ENCODE measurements around the gene WFDC9.

The WFDC9 gene

GRCh38 chr20:45636513-45636912, 5.4 kb upstream of the WFDC9 start:
- no CpG with 5 or more reads among the region's 1 CpG for WGBS (ENCODE audit: extremely low coverage, insufficient coverage, low lambda C conversion rate)
- Histone ChIP-seq H3K36me3 (ENCODE audit: control insufficient read depth, insufficient read depth, low read length) (no peaks in the 10 kb centered on the region), H3K9ac (ENCODE audit: low read length) (no peak overlapping the region), H2BK5ac (ENCODE audit: low read length) (no peak overlapping the region), H2BK120ac (ENCODE audit: low read depth, low read length) (no peak overlapping the region), H3K4me3 (ENCODE audit: low read length) (no peak overlapping the region), H4K8ac (ENCODE audit: low read depth, low read length) (no peak overlapping the region), H2AK5ac (ENCODE audit: low read length) (no peak overlapping the region), H3K4me2 (ENCODE audit: low read length) (no peak overlapping the region), H3K4ac (ENCODE audit: low read depth, low read length) (no peak overlapping the region), H3K27ac (ENCODE audit: low read depth, low read length) (no peak overlapping the region), H3K79me2 (ENCODE audit: control insufficient read depth, insufficient read depth, low read length) (no peaks in the 10 kb centered on the region), H3K79me1 (ENCODE audit: low read length) (no peaks in the 10 kb centered on the region), H3K23ac (ENCODE audit: low read length) (no peak overlapping the region), H2BK15ac (replicated peaks; ENCODE audit: low read depth) (no peak overlapping the region), H4K5ac (ENCODE audit: low read length) (no peak overlapping the region), H3K18ac (ENCODE audit: low read length) (no peak overlapping the region), H3K56ac (ENCODE audit: low read length) (no peak overlapping the region), H3K27me3 (ENCODE audit: insufficient read depth, low read length, poor library complexity) (no peaks in the 10 kb centered on the region), H3K4me1 (ENCODE audit: control insufficient read depth, low read depth, low read length) (no peaks in the 10 kb centered on the region)
- DNase-seq = no peak

GRCh38 chr20:45630371-45630770, 713 bp downstream of the WFDC9 start:
- no peak overlapping the region for H4K8ac ChIP-seq (ENCODE audit: low read depth, low read length)
- H3K56ac ChIP-seq (ENCODE audit: low read length) = peak overlapping the region; percentile 30
- H2BK120ac ChIP-seq (ENCODE audit: low read depth, low read length) = no peak overlapping the region
- H2AK5ac ChIP-seq (ENCODE audit: low read length) = peak overlapping the region; percentile 0
- H3K23ac ChIP-seq (ENCODE audit: low read length) = no peak overlapping the region
- peaks cover 2% of the 10 kb centered on the region for H3K4me1 ChIP-seq (ENCODE audit: control insufficient read depth, low read depth, low read length)
- no peak overlapping the region for H3K18ac ChIP-seq (ENCODE audit: low read length)
- no peaks in the 10 kb centered on the region for H3K36me3 ChIP-seq (ENCODE audit: control insufficient read depth, insufficient read depth, low read length)
- no peak overlapping the region for H3K4me3 ChIP-seq (ENCODE audit: low read length)
- no peaks in the 10 kb centered on the region for H3K79me2 ChIP-seq (ENCODE audit: control insufficient read depth, insufficient read depth, low read length)
- H3K27me3 ChIP-seq (ENCODE audit: insufficient read depth, low read length, poor library complexity) = no peaks in the 10 kb centered on the region
- no peak overlapping the region for H3K4me2 ChIP-seq (ENCODE audit: low read length)
- no peak overlapping the region for H2BK15ac ChIP-seq (replicated peaks; ENCODE audit: low read depth)
- H4K5ac ChIP-seq (ENCODE audit: low read length) = no peak overlapping the region
- no peaks in the 10 kb centered on the region for H3K79me1 ChIP-seq (ENCODE audit: low read length)
- H3K4ac ChIP-seq (ENCODE audit: low read depth, low read length) = no peak overlapping the region
- no peak overlapping the region for H3K27ac ChIP-seq (ENCODE audit: low read depth, low read length)
- no peak overlapping the region for H2BK5ac ChIP-seq (ENCODE audit: low read length)
- peak; percentile 15 for DNase-seq
- H3K9ac ChIP-seq (ENCODE audit: low read length) = no peak overlapping the region

GRCh38 chr20:45629496-45630100, 1.5 kb downstream of the WFDC9 start, which contains the start of gene WFDC10A:
TSS of gene WFDC10A (plus strand) at chr20:45629739. CDS start at chr20:45629814, 75 bp downstream.
- H3K79me1 ChIP-seq (ENCODE audit: low read length) = no peaks in the 10 kb centered on the region
- no CpG with 5 or more reads among the region's 9 CpGs for WGBS (ENCODE audit: extremely low coverage, insufficient coverage, low lambda C conversion rate)
- no peak within 1 kb of the TSS for H3K4ac ChIP-seq (ENCODE audit: low read depth, low read length)
- no peaks in the 10 kb centered on the region for H3K36me3 ChIP-seq (ENCODE audit: control insufficient read depth, insufficient read depth, low read length)
- no peak within 1 kb of the TSS for H2BK120ac ChIP-seq (ENCODE audit: low read depth, low read length)
- H3K4me3 ChIP-seq (ENCODE audit: low read length) = no peak within 1 kb of the TSS
- H4K5ac ChIP-seq (ENCODE audit: low read length) = no peak within 1 kb of the TSS
- H3K18ac ChIP-seq (ENCODE audit: low read length) = no peak within 1 kb of the TSS
- H3K4me2 ChIP-seq (ENCODE audit: low read length) = no peak within 1 kb of the TSS
- peak within 1 kb of the TSS; percentile 83 for H2BK5ac ChIP-seq (ENCODE audit: low read length)
- peaks cover 2% of the 10 kb centered on the region for H3K4me1 ChIP-seq (ENCODE audit: control insufficient read depth, low read depth, low read length)
- no peak within 1 kb of the TSS for H4K8ac ChIP-seq (ENCODE audit: low read depth, low read length)
- peak; percentile 93 for DNase-seq
- peak within 1 kb of the TSS; percentile 49 for H3K9ac ChIP-seq (ENCODE audit: low read length)
- peak within 1 kb of the TSS; percentile 81 for H3K56ac ChIP-seq (ENCODE audit: low read length)
- no peak within 1 kb of the TSS for H3K27ac ChIP-seq (ENCODE audit: low read depth, low read length)
- no peaks in the 10 kb centered on the region for H3K79me2 ChIP-seq (ENCODE audit: control insufficient read depth, insufficient read depth, low read length)
- no peak within 1 kb of the TSS for H2BK15ac ChIP-seq (replicated peaks; ENCODE audit: low read depth)
- no peak within 1 kb of the TSS for H3K23ac ChIP-seq (ENCODE audit: low read length)
- H2AK5ac ChIP-seq (ENCODE audit: low read length) = peak within 1 kb of the TSS; percentile 0
- no peaks in the 10 kb centered on the region for H3K27me3 ChIP-seq (ENCODE audit: insufficient read depth, low read length, poor library complexity)

- no CpG with 5 or more reads among the region's 2 CpGs for WGBS (ENCODE audit: extremely low coverage, insufficient coverage, low lambda C conversion rate)
- Histone ChIP-seq H3K27ac (ENCODE audit: low read depth, low read length) (no peak overlapping the region), H3K79me2 (ENCODE audit: control insufficient read depth, insufficient read depth, low read length) (no peaks in the 10 kb centered on the region), H3K18ac (ENCODE audit: low read length) (no peak overlapping the region), H3K27me3 (ENCODE audit: insufficient read depth, low read length, poor library complexity) (no peaks in the 10 kb centered on the region), H2BK15ac (replicated peaks; ENCODE audit: low read depth) (no peak overlapping the region), H3K79me1 (ENCODE audit: low read length) (no peaks in the 10 kb centered on the region), H2BK5ac (ENCODE audit: low read length) (no peak overlapping the region), H3K56ac (ENCODE audit: low read length) (no peak overlapping the region), H4K5ac (ENCODE audit: low read length) (no peak overlapping the region), H3K4me3 (ENCODE audit: low read length) (no peak overlapping the region), H4K8ac (ENCODE audit: low read depth, low read length) (no peak overlapping the region), H2BK120ac (ENCODE audit: low read depth, low read length) (no peak overlapping the region), H3K4ac (ENCODE audit: low read depth, low read length) (no peak overlapping the region), H3K36me3 (ENCODE audit: control insufficient read depth, insufficient read depth, low read length) (no peaks in the 10 kb centered on the region), H3K9ac (ENCODE audit: low read length) (no peak overlapping the region), H3K4me2 (ENCODE audit: low read length) (no peak overlapping the region), H3K23ac (ENCODE audit: low read length) (no peak overlapping the region), H2AK5ac (ENCODE audit: low read length) (no peak overlapping the region), H3K4me1 (ENCODE audit: control insufficient read depth, low read depth, low read length) (peaks cover 2% of the 10 kb centered on the region)
- DNase-seq = no peak
These were observed 4.5 kb downstream of the WFDC9 start for GRCh38 chr20:45626540-45626939.

GRCh38 chr20:45621593-45621992, 9.5 kb downstream of the WFDC9 start:
- no peak overlapping the region for H3K18ac ChIP-seq (ENCODE audit: low read length)
- no peak overlapping the region for H3K4me2 ChIP-seq (ENCODE audit: low read length)
- no peak overlapping the region for H3K9ac ChIP-seq (ENCODE audit: low read length)
- no CpG with 5 or more reads among the region's 2 CpGs for WGBS (ENCODE audit: extremely low coverage, insufficient coverage, low lambda C conversion rate)
- no peak overlapping the region for H3K4me3 ChIP-seq (ENCODE audit: low read length)
- H3K79me1 ChIP-seq (ENCODE audit: low read length) = no peaks in the 10 kb centered on the region
- H3K56ac ChIP-seq (ENCODE audit: low read length) = no peak overlapping the region
- no peak overlapping the region for H2BK5ac ChIP-seq (ENCODE audit: low read length)
- H4K5ac ChIP-seq (ENCODE audit: low read length) = no peak overlapping the region
- no peaks in the 10 kb centered on the region for H3K36me3 ChIP-seq (ENCODE audit: control insufficient read depth, insufficient read depth, low read length)
- no peak overlapping the region for H3K4ac ChIP-seq (ENCODE audit: low read depth, low read length)
- no peak for DNase-seq
- H3K27ac ChIP-seq (ENCODE audit: low read depth, low read length) = no peak overlapping the region
- no peaks in the 10 kb centered on the region for H3K4me1 ChIP-seq (ENCODE audit: control insufficient read depth, low read depth, low read length)
- H3K23ac ChIP-seq (ENCODE audit: low read length) = no peak overlapping the region
- no peak overlapping the region for H2AK5ac ChIP-seq (ENCODE audit: low read length)
- H3K27me3 ChIP-seq (ENCODE audit: insufficient read depth, low read length, poor library complexity) = no peaks in the 10 kb centered on the region
- H2BK15ac ChIP-seq (replicated peaks; ENCODE audit: low read depth) = no peak overlapping the region
- no peaks in the 10 kb centered on the region for H3K79me2 ChIP-seq (ENCODE audit: control insufficient read depth, insufficient read depth, low read length)
- no peak overlapping the region for H4K8ac ChIP-seq (ENCODE audit: low read depth, low read length)
- no peak overlapping the region for H2BK120ac ChIP-seq (ENCODE audit: low read depth, low read length)

GRCh38 chr20:45617591-45617990, 13.5 kb downstream of the WFDC9 start:
- Histone ChIP-seq H3K36me3 (ENCODE audit: control insufficient read depth, insufficient read depth, low read length) (no peaks in the 10 kb centered on the region), H3K9ac (ENCODE audit: low read length) (no peak overlapping the region), H3K56ac (ENCODE audit: low read length) (no peak overlapping the region), H3K27ac (ENCODE audit: low read depth, low read length) (no peak overlapping the region), H2BK5ac (ENCODE audit: low read length) (no peak overlapping the region), H3K4me3 (ENCODE audit: low read length) (no peak overlapping the region), H2BK120ac (ENCODE audit: low read depth, low read length) (no peak overlapping the region), H3K79me2 (ENCODE audit: control insufficient read depth, insufficient read depth, low read length) (no peaks in the 10 kb centered on the region), H3K18ac (ENCODE audit: low read length) (no peak overlapping the region), H2BK15ac (replicated peaks; ENCODE audit: low read depth) (peak overlapping the region; percentile 42), H4K5ac (ENCODE audit: low read length) (no peak overlapping the region), H3K79me1 (ENCODE audit: low read length) (no peaks in the 10 kb centered on the region), H3K4ac (ENCODE audit: low read depth, low read length) (no peak overlapping the region), H2AK5ac (ENCODE audit: low read length) (no peak overlapping the region), H3K27me3 (ENCODE audit: insufficient read depth, low read length, poor library complexity) (no peaks in the 10 kb centered on the region), H3K4me2 (ENCODE audit: low read length) (no peak overlapping the region), H3K23ac (ENCODE audit: low read length) (no peak overlapping the region), H4K8ac (ENCODE audit: low read depth, low read length) (no peak overlapping the region), H3K4me1 (ENCODE audit: control insufficient read depth, low read depth, low read length) (no peaks in the 10 kb centered on the region)
- no peak for DNase-seq
- no CpG with 5 or more reads among the region's 2 CpGs for WGBS (ENCODE audit: extremely low coverage, insufficient coverage, low lambda C conversion rate)

Measured in mesendoderm (in vitro differentiated cells).